Renal cortical epithelial cell (primary cell): ENCODE data around the gene CLEC17A. TPM values are rescaled to one million over a fixed set of nuclear protein-coding genes. Genes with fewer than 3 reads are reported as not detected.

Experiments used
- DNase-seq: peaks from one replicate; pipeline ENCODE4 v3.0.0-alpha.2; 2011; ENCODE audit warnings: low read depth
- total RNA-seq: library from RNA; depleted of rRNA; stranded (reverse); fragments of >200 nt; gene quantifications from 2 replicates; pipeline ENCODE4 v1.2.3, GENCODE V29; 2014

CLEC17A gene
- total RNA-seq, 1 donor from 2014 or later: not detected

DNA sequence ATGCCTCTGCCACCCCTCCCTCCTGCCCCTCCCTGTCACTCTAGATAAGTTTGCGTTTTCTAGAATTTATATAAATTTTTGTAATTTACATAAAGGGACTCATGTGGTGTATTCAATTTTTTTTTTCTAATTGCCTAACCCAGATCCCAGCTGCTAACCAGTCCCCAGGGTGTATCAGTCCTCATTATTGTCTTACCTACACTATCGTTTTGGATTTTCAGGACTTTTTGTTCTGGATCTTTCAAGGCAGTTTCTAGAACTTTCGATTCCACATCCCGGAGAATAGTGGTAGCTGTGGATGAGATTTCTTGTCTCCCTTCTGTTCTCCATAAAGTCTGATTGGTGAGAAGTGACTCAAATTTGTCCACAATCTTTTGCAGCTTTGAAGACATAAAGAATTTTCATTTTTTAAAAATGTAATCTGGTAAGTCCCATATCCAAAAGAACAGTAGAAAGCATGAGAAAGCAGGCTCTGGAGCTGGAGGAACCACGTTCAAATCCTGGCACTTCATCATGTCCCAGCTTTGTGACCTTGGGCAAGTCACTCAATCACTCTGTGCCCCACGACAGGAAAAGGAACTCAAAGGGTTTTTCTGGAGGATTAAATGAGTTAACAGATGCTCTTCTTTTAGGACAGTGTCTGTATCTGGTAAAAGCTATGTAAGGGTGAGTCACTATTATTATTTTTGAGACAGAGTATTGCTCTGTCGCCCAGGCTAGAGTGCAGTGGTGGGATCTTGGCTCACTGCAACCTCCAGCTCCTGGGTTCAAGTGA lies 72.1 kb downstream of the CLEC17A start:
- DNase-seq: no peak

DNA sequence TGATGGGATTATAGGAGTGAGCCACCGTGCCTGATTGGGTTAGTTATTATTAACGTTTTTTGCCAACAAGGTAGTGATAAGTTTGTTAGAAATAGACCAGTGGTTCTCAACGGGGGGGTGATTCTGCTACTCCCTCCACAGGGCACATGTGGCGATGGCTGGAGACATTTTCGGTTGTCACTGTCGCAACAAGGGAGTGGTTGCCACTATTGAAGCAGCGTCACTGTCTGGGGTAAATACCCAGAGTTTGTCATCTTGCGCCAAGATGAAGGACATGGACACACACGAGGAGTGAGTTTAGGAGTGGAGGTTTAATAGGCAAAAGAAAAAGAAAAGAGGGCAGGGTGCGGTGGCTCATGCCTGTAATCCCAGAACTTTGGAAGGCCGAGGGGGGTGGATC lies 72.8 kb downstream of the CLEC17A start:
- DNase-seq: no peak

DNA sequence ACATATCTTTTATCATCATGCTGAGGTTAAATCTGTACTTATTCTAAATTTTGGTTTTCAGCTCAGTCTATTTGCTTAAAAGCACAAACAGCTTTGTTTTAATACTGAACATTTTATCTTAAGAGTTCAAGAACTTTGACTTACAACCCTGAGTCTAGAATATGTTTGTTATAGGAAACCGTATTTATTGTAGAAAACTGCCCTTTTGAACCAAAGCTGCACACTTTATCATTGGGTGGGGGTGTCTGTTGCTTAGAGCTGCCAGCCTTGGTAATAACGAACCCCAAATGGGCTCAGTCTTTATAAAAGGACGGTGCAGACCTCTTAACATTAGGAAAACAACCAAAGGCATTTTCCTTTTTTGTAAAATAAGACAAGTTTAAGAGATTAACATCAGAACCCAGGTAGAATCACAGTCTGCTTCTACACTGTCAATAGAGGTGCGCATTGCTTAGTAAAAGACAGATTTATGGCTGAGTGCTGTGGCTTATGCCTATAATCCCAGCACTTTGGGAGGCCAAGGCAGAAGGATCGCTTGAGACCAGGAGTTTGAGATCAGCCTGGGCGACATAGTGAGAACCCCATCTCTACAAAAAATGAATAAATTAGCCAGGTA lies 77.1 kb downstream of the CLEC17A start:
- DNase-seq: no peak

DNA sequence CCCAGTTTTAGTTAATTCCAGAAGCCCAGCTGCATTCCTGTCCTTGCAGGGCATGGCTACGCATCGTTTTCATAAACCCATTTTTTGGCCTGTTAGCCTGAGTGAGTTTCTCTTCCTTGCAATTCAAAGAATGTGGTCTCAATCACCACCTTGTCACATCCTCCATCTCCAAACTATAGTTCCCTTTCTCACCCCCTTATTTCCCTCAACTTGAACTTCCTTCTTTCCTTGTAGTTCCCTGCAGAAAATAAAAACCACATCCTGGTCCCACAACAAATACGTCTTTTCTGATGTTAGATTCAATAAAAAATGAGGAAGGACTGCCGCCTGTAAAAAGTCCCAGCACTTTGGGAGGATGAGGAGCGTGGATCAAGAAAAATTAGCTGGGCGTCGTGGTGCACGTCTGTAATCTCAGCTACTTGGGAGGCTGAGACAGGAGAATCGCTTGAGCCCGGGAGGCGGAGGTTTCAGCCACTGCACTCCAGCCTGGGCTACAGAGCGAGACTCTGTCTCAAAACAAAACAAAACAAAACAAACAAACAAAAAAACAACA lies 78.6 kb downstream of the CLEC17A start:
- DNase-seq: no peak

Other genes starting within 250 kb of the CLEC17A start
- 12.9 and 40.1 TPM in 2 replicates for gene ADGRE5, start 201.6 kb upstream of the CLEC17A start, total RNA-seq
- gene DDX39A, start 163.7 kb upstream of the CLEC17A start, total RNA-seq: 32.6 and 66.0 TPM in 2 replicates
- gene PKN1, start 149.8 kb upstream of the CLEC17A start, total RNA-seq: 99.1 and 126 TPM in 2 replicates
- 0.85 and 5.0 TPM in 2 replicates for gene PTGER1, start 107.7 kb upstream of the CLEC17A start, total RNA-seq
- 180 and 401 TPM in 2 replicates for gene GIPC1, start 87.0 kb upstream of the CLEC17A start, total RNA-seq
- gene DNAJB1, start 64.7 kb upstream of the CLEC17A start, total RNA-seq: 55.3 and 58.9 TPM in 2 replicates
- gene TECR, start 53.5 kb upstream of the CLEC17A start, total RNA-seq: 33.4 and 35.6 TPM in 2 replicates
- gene NDUFB7, start 11.0 kb upstream of the CLEC17A start, total RNA-seq: 108 and 413 TPM in 2 replicates
- gene ADGRE3, start 91.8 kb downstream of the CLEC17A start, total RNA-seq: not detected in 2 replicates
- 2.6 and 12.4 TPM in 2 replicates for gene ZNF333, start 107.0 kb downstream of the CLEC17A start, total RNA-seq
- gene ADGRE2, start 195.5 kb downstream of the CLEC17A start, total RNA-seq: 0.15 and 0.17 TPM in 2 replicates